ENCODE measurements around the gene AICDA. TPM values are rescaled to one million over a fixed set of nuclear protein-coding genes. Genes with fewer than 3 reads are reported as not detected.
"Not testable (repeated sequence)": the region's sequence is repeated elsewhere in the genome, so short reads cannot be mapped to it uniquely, and the experiment has no call there.

The AICDA gene
- total RNA-seq, 1 donor from 2014 or later: not detected

- DNase-seq (ENCODE audit: low read depth in 2 of 2): not testable (repeated sequence)
Measured at GRCh38 chr12:8613881-8614280, 1.2 kb upstream of the AICDA start.

- peak; percentile 16 to 52 for DNase-seq (ENCODE audit: low read depth in 2 of 2)
Measured at GRCh38 chr12:8609061-8609570, 3.5 kb downstream of the AICDA start.

GRCh38 chr12:8606890-8607289 lies 5.8 kb downstream of the AICDA start:
- DNase-seq (ENCODE audit: low read depth in 2 of 2): no peak

GRCh38 chr12:8605057-8605456 lies 7.6 kb downstream of the AICDA start:
- DNase-seq (ENCODE audit: low read depth in 2 of 2): no peak

- no peak for DNase-seq (ENCODE audit: low read depth in 2 of 2)
Measured at GRCh38 chr12:8603856-8604255, 8.8 kb downstream of the AICDA start.

GRCh38 chr12:8603286-8603685 lies 9.4 kb downstream of the AICDA start:
- no peak for DNase-seq (ENCODE audit: low read depth in 2 of 2)

- DNase-seq (ENCODE audit: low read depth in 2 of 2): no peak
Measured at GRCh38 chr12:8596561-8596960, 16.1 kb downstream of the AICDA start.

GRCh38 chr12:8594072-8594471 lies 18.6 kb downstream of the AICDA start:
- DNase-seq (ENCODE audit: low read depth in 2 of 2): no peak

GRCh38 chr12:8593246-8593645 lies 19.4 kb downstream of the AICDA start:
- no peak for DNase-seq (ENCODE audit: low read depth in 2 of 2)

- no peak for DNase-seq (ENCODE audit: low read depth in 2 of 2)
Measured at GRCh38 chr12:8590842-8591545, 21.7 kb downstream of the AICDA start.

- no peak for DNase-seq (ENCODE audit: low read depth in 2 of 2)
Measured at GRCh38 chr12:8589679-8590078, 23.0 kb downstream of the AICDA start.

- DNase-seq (ENCODE audit: low read depth in 2 of 2): not testable (repeated sequence)
Measured at GRCh38 chr12:8584478-8584877, 28.2 kb downstream of the AICDA start.

GRCh38 chr12:8584004-8584403 lies 28.7 kb downstream of the AICDA start:
- DNase-seq (ENCODE audit: low read depth in 2 of 2): no peak

GRCh38 chr12:8581098-8581784 lies 31.4 kb downstream of the AICDA start:
- DNase-seq (ENCODE audit: low read depth in 2 of 2): no peak

- DNase-seq (ENCODE audit: low read depth in 2 of 2): no peak
Measured at GRCh38 chr12:8577879-8578278, 34.8 kb downstream of the AICDA start.

GRCh38 chr12:8572507-8572906 lies 40.2 kb downstream of the AICDA start:
- DNase-seq (ENCODE audit: low read depth in 2 of 2): no peak

GRCh38 chr12:8566525-8566924 lies 46.1 kb downstream of the AICDA start:
- DNase-seq (ENCODE audit: low read depth in 2 of 2): no peak

GRCh38 chr12:8566052-8566451 lies 46.6 kb downstream of the AICDA start:
- DNase-seq (ENCODE audit: low read depth in 2 of 2): not testable (repeated sequence)

- DNase-seq (ENCODE audit: low read depth in 2 of 2): no peak
Measured at GRCh38 chr12:8564656-8565055, 48.0 kb downstream of the AICDA start.

- no peak for DNase-seq (ENCODE audit: low read depth in 2 of 2)
Measured at GRCh38 chr12:8563356-8563755, 49.3 kb downstream of the AICDA start.

GRCh38 chr12:8562310-8562709 lies 50.3 kb downstream of the AICDA start:
- no peak for DNase-seq (ENCODE audit: low read depth in 2 of 2)

- DNase-seq (ENCODE audit: low read depth in 2 of 2): no peak
Measured at GRCh38 chr12:8561011-8561410, 51.6 kb downstream of the AICDA start.

GRCh38 chr12:8559676-8560075 lies 53.0 kb downstream of the AICDA start:
- no peak for DNase-seq (ENCODE audit: low read depth in 2 of 2)

Data from dermis microvascular lymphatic vessel endothelial cell (primary cell).